Mononuclear cell (primary cell): ENCODE results near the gene KLF6. TPM values are rescaled to one million over a fixed set of nuclear protein-coding genes. Genes with fewer than 3 reads are reported as not detected.

Experiments used
- H3K27me3 ChIP-seq: 2 replicates; pipeline ENCODE4 v1.6.0; 2011; ENCODE audit warnings: low read length, control low read depth; ENCODE audit not compliant: insufficient read depth
- H3K4me1 ChIP-seq: 2 replicates; pipeline ENCODE4 v1.5.1; 2011; ENCODE audit warnings: mild to moderate bottlenecking, low read length, control low read depth; ENCODE audit not compliant: insufficient read depth
- H3K4me3 ChIP-seq: 2 replicates; pipeline ENCODE4 v1.5.1; 2011; ENCODE audit warnings: mild to moderate bottlenecking, low read length, moderate library complexity
- H3K9me3 ChIP-seq: 2 replicates; pipeline ENCODE4 v1.5.1; 2011; ENCODE audit warnings: low read depth, mild to moderate bottlenecking, control low read depth, low read length
- total RNA-seq: library from RNA; depleted of rRNA; stranded (reverse); fragments of >200 nt; gene quantifications from one replicate; pipeline ENCODE4 v1.2.3, GENCODE V29; 2012

KLF6 gene
- total RNA-seq, 1 donor: 606 TPM

DNA sequence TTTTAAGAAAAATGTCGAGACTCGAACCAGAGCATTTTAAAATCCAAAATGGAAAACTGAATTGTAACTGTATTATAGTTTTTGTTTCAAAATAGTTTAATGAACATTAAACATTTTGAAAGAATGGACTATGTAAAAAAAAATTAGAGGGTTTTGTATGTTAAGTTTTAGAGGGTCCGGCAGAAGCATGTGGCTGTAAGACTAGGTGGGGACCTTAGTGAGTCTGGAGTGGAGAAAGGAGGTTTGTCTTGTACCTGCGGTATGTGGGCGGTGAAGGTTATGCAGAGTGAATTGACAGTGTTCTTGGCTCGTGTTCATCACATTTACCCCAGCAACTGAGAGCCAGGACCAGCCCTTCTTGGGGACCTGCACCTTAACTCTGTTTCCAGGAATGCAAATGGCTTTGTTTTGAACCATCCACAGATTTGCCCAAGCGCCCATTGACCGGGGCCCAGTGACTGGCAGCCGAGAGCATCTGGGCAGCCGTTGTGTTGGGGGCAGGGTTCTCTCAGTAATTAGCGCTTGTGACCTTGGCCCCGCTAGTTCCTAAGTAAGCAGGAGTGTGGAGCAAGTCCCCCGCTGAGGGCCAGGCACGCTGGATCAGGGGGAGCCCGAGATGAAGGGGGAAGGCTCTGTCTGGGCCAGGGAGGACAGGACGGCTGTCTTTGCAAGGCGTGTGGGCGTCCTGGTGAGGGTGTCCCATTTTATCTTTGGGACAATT, 1.4 kb upstream of the KLF6 start:
- no peaks in the 10 kb centered on the region for H3K27me3 ChIP-seq
- peaks cover 19% of the 10 kb centered on the region for H3K4me1 ChIP-seq
- H3K4me3 ChIP-seq: peak overlapping the region; percentile 62
- H3K9me3 ChIP-seq: no peaks in the 10 kb centered on the region

GRCh38 chr10:3785851-3786271, 852 bp upstream of the KLF6 start:
- H3K4me1 ChIP-seq: peaks cover 25% of the 10 kb centered on the region
- H3K27me3 ChIP-seq: no peaks in the 10 kb centered on the region
- H3K4me3 ChIP-seq: peak overlapping the region; percentile 62
- H3K9me3 ChIP-seq: no peaks in the 10 kb centered on the region

GRCh38 chr10:3785251-3785850, 342 bp upstream of the KLF6 start:
- Histone ChIP-seq H3K9me3 (no peaks in the 10 kb centered on the region), H3K4me3 (peak overlapping the region; percentile 92), H3K27me3 (no peaks in the 10 kb centered on the region), H3K4me1 (peaks cover 30% of the 10 kb centered on the region)

GRCh38 chr10:3783682-3784432, 1.2 kb downstream of the KLF6 start:
- Histone ChIP-seq H3K4me1 (peaks cover 45% of the 10 kb centered on the region), H3K4me3 (peak overlapping the region; percentile 92), H3K9me3 (no peaks in the 10 kb centered on the region), H3K27me3 (no peaks in the 10 kb centered on the region)

GRCh38 chr10:3783316-3783681, 1.7 kb downstream of the KLF6 start:
- Histone ChIP-seq H3K4me3 (peak overlapping the region; percentile 92), H3K27me3 (no peaks in the 10 kb centered on the region), H3K4me1 (peaks cover 50% of the 10 kb centered on the region), H3K9me3 (no peaks in the 10 kb centered on the region)

DNA sequence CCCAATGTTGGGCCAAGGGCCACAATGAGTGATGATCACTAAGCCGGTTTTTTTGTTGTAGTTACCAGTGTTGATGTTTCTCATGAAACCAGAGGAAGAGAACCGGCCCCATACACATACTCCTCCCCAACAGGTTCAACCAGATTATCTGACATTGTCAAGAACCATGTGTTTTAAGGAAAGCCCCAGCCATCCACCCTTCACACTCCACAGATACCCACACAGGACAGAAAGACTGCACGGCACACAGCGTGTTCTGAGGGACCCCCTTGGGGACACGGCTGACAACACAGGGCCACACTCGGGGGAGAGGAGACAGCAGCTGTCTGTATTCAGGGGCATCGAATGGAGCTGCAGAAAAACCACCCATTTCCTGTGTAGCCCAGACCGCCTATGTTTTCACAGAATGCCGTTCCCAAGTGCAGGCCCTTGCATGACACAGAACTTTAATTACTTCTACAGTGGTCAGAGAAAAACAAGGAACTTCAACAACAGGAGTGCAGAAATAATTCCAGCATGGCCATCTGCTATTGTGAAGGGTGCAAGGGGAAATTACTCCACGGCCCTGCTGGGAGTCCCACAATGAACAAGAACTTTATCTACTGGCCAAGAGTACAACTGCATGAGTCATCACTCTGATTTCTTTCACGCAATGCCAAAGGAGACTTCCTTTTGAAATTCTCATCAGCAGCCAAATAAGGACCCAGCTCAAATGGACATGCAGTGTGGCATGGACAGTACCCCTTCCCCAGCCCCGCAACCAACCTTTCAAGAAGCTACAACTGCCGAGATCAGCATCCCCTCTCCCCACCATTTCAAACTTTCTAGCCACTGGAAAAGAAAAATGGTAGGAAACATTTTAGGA, 2.3 kb downstream of the KLF6 start:
- Histone ChIP-seq H3K4me3 (peak overlapping the region; percentile 92), H3K27me3 (no peaks in the 10 kb centered on the region), H3K4me1 (peaks cover 56% of the 10 kb centered on the region), H3K9me3 (no peaks in the 10 kb centered on the region)

DNA sequence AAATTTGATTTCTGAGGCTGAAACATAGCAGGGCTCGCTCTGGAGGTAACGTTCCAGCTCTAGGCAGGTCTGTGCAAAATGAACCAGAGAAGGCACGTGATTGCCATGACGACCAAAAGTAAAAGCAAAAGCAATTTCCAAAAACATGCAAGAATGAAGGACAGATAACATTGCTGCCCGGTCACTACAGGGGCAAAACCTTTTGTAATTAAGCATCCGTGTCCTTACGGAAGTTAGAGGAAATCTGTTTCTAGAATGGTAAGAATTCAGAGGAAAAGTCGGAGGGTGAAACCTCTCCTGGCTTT, 2.9 kb downstream of the KLF6 start:
- Histone ChIP-seq H3K9me3 (no peaks in the 10 kb centered on the region), H3K4me1 (peaks cover 61% of the 10 kb centered on the region), H3K27me3 (no peaks in the 10 kb centered on the region), H3K4me3 (peak overlapping the region; percentile 92)

DNA sequence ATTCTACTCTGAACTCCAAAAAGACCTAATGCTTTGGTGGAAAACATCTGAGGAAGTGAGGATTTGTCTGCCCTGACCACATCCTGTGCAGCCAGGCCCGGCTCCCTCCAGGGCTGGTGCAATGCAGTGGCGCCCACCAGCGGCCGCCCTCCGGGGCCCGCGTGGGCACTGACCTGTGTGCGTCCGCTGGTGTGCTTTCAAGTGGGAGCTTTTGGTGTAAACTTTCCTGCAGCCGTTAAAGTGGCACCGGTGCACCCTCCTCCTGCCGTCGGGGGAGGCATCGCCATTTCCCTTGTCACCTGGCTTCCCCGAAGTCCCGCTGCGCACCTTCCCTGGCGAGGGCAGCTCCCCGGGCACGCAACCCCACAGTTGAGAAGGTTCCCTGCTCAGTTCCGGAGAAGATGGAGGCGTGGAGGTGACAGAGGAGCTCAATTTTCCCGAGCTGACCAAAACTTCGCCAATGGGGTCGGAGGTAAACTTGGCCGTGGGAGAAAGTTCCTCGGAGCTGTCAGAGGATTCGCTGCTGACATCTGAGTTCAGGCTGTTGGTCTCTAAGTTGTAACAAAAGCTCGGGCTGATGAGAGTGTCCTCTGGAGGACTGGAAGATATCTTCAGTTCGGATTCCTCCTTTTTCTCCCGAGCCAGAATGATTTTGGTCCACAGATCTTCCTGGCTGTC, 3.4 kb downstream of the KLF6 start:
- Histone ChIP-seq H3K9me3 (no peaks in the 10 kb centered on the region), H3K4me3 (peak overlapping the region; percentile 92), H3K4me1 (peaks cover 66% of the 10 kb centered on the region), H3K27me3 (no peaks in the 10 kb centered on the region)

- H3K9me3 ChIP-seq: no peaks in the 10 kb centered on the region
- H3K4me1 ChIP-seq: peaks cover 70% of the 10 kb centered on the region
- H3K27me3 ChIP-seq: no peaks in the 10 kb centered on the region
- H3K4me3 ChIP-seq: peak overlapping the region; percentile 92
Measured at GRCh38 chr10:3780771-3781467, 4.1 kb downstream of the KLF6 start.

DNA sequence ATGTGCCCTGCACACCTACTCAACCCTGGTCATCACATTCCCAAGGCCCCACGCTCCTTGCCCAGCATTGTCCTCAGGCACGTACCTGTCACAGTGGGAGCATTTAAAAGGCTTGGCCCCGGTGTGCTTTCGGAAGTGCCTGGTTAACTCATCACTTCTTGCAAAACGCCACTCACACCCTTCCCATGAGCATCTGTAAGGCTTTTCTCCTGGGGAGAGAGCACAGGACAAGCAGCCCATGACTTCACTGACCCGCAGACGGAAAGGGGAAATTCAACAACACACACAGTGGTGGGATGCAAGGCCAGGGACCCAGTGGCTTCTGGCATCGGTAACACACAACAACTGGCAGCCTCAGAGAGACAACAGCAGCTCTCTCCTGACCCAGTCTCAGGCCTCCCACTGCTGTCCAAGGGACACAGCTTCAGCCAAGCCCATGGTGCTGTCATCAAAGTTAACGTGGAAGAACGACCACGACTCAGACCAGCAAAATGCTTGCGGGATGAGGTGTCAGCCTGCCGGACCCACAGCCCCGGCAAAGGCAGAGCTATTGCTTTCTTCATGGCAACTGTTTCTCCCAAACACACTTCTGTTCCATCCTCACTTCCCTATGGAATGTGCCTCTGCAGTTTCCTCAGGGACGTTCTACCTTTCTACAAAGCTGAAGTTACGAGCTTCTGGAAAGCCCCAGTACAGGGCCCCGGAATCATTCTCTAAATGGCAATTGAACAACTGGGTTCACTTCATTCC, 4.8 kb downstream of the KLF6 start:
- Histone ChIP-seq H3K4me3 (peak overlapping the region; percentile 92), H3K9me3 (no peaks in the 10 kb centered on the region), H3K4me1 (peaks cover 76% of the 10 kb centered on the region), H3K27me3 (no peaks in the 10 kb centered on the region)

DNA sequence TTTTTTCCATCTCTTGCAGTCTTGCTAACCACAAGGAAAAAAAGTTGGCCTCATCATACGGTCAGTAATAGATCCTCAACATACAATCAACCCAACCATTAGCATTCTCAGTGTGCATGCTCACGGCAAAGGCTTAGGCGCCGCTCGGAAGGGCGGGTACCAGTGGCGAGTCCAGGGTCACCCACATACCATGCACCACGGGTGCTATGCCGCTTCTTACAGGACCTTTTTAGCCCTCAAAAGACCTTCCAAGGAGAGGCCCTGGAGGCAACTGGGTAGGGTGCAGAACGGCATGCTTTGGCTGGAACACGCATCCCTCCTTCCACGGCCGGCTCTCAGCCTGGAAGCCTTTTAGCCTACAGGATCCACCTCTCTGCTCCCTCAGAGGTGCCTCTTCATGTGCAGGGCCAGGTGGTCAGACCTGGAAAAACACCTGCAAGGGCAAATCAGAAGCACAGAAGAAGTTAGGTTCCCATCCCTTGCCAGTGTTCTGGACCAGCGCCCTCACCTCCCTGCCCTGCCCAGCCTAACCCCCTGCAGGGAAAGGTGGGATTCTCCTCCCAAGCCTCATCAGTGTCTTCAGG, 5.8 kb downstream of the KLF6 start:
- Histone ChIP-seq H3K27me3 (no peaks in the 10 kb centered on the region), H3K9me3 (no peaks in the 10 kb centered on the region), H3K4me3 (no peak overlapping the region), H3K4me1 (peaks cover 84% of the 10 kb centered on the region)

- H3K9me3 ChIP-seq: no peaks in the 10 kb centered on the region
- peaks cover 84% of the 10 kb centered on the region for H3K4me1 ChIP-seq
- H3K4me3 ChIP-seq: no peak overlapping the region
- no peaks in the 10 kb centered on the region for H3K27me3 ChIP-seq
Measured at GRCh38 chr10:3778692-3779157, 6.3 kb downstream of the KLF6 start.

DNA sequence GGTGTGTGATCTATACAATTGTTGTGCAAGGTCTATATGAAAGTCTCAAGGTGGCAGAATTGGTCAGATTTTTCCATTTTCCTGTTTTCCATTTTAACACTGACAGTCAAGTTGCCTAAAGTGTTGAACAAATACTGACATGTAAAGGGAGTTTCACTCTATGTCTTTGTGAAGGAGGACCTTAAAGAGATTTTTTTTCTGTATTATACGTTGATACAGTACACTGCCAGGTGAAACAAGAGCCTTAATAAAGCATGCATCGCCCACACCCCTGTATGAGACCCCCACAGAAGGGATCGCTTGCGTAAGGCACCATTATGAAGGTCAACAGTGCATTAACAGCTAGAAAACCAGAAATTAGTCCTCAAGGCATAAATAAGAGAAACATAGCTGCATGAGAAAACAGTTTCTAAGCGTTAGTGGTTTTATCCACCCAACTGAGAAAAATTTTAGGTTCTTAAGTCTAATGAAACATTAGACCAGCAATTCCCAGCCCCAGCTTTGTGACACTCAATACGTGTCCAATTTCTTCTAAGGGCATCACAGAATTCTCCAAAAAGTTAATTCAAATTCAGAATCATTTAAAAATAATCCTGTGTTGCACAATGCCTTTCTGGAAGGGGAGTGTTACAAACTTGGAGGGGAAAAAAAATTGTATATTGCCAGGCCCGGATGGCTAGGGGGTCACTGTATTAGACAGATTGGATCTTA, 6.9 kb downstream of the KLF6 start:
- no peak overlapping the region for H3K4me3 ChIP-seq
- no peaks in the 10 kb centered on the region for H3K27me3 ChIP-seq
- no peaks in the 10 kb centered on the region for H3K9me3 ChIP-seq
- peaks cover 88% of the 10 kb centered on the region for H3K4me1 ChIP-seq
